Stimulated activated CD8-positive, alpha-beta memory T cell treated with anti-CD3 and anti-CD28 coated beads, Interleukin-4, amount 100 ng/mL, for 1 hour (primary cell): Measurements from ENCODE around the gene SLC17A7.
A peak's percentile ranks its signal among the peaks of the same experiment; 100 is the strongest.
"Not testable (repeated sequence)": the region's sequence is repeated elsewhere in the genome, so short reads cannot be mapped to it uniquely, and the experiment has no call there.

Source experiments
- DNase-seq, 2 donors: peaks; one replicate each; pipeline ENCODE4 v3.0.0-alpha.2; 2020; ENCODE audit warnings: low read depth in 2 of 2, low spot score in 1 of 2

Gene SLC17A7

GRCh38 chr19:49470615-49470978, 29.3 kb upstream of the SLC17A7 start:
- DNase-seq, result no peak

- peak; percentile 42 to 60 for DNase-seq
Measured at GRCh38 chr19:49469828-49470614, 28.7 kb upstream of the SLC17A7 start.

GRCh38 chr19:49468746-49469447, 27.6 kb upstream of the SLC17A7 start:
- DNase-seq, result peak; percentile 55 to 70

GRCh38 chr19:49468199-49468598, 26.9 kb upstream of the SLC17A7 start:
- no peak for DNase-seq

GRCh38 chr19:49465371-49465770, 24.0 kb upstream of the SLC17A7 start:
- DNase-seq, result no peak

- no peak for DNase-seq
Measured at GRCh38 chr19:49463960-49464740, 22.8 kb upstream of the SLC17A7 start.

- no peak for DNase-seq
Measured at GRCh38 chr19:49462492-49462891, 21.2 kb upstream of the SLC17A7 start.

GRCh38 chr19:49461656-49462055, 20.3 kb upstream of the SLC17A7 start:
- DNase-seq, result no peak

GRCh38 chr19:49461130-49461529, 19.8 kb upstream of the SLC17A7 start:
- not testable (repeated sequence) for DNase-seq

- DNase-seq, result no peak
Measured at GRCh38 chr19:49459388-49459787, 18.1 kb upstream of the SLC17A7 start.

- DNase-seq, result no peak
Measured at GRCh38 chr19:49458567-49458903, 17.2 kb upstream of the SLC17A7 start.

- DNase-seq, result no peak
Measured at GRCh38 chr19:49456326-49456725, 15.0 kb upstream of the SLC17A7 start.

- no peak for DNase-seq
Measured at GRCh38 chr19:49455773-49456172, 14.4 kb upstream of the SLC17A7 start.

- DNase-seq, result no peak
Measured at GRCh38 chr19:49453757-49454240, 12.5 kb upstream of the SLC17A7 start.

GRCh38 chr19:49453013-49453756, 11.9 kb upstream of the SLC17A7 start, which contains the start of gene ALDH16A1:
Gene ALDH16A1 (plus strand): TSS chr19:49453225. CDS start chr19:49453332, 107 bp downstream.
- DNase-seq, result peak; percentile 93 to 96

GRCh38 chr19:49451430-49452181, 10.3 kb upstream of the SLC17A7 start, which contains the start of gene PIH1D1:
Gene PIH1D1 (minus strand): TSS chr19:49451814. CDS start chr19:49451574, 240 bp downstream.
- peak; percentile 84 to 86 for DNase-seq

- DNase-seq, result no peak
Measured at GRCh38 chr19:49450405-49450804, 9.1 kb upstream of the SLC17A7 start.

GRCh38 chr19:49448432-49448786, 7.1 kb upstream of the SLC17A7 start:
- no peak for DNase-seq

- no peak for DNase-seq
Measured at GRCh38 chr19:49447485-49448431, 6.4 kb upstream of the SLC17A7 start.
